Measurements from ENCODE around the gene NDEL1.
"Not testable (repeated sequence)": the region's sequence is repeated elsewhere in the genome, so short reads cannot be mapped to it uniquely, and the experiment has no call there.

The NDEL1 gene

GRCh38 chr17:8435245-8436168 lies at the start of gene NDEL1:
NDEL1 (plus strand) TSS chr17:8435884; CDS start chr17:8444272, 8,388 bp downstream.
- H3K36me3 ChIP-seq (ENCODE audit: control insufficient read depth, insufficient read depth, low read length, severe bottlenecking), result peaks cover 14% of the 10 kb centered on the region
- peak; percentile 99 for DNase-seq (ENCODE audit: low read depth)
- H3K9ac ChIP-seq (ENCODE audit: low read length), result peak within 1 kb of the TSS; percentile 99

GRCh38 chr17:8386841-8387240 lies 48.8 kb upstream of the NDEL1 start:
- Histone ChIP-seq H3K36me3 (ENCODE audit: control insufficient read depth, insufficient read depth, low read length, severe bottlenecking) (peaks cover 1% of the 10 kb centered on the region), H3K9me3 (ENCODE audit: control insufficient read depth, low read length) (no peaks in the 10 kb centered on the region), H3K4me1 (ENCODE audit: control insufficient read depth, insufficient read depth, low read length) (peaks cover 19% of the 10 kb centered on the region), H3K9ac (ENCODE audit: low read length) (no peak overlapping the region), H3K4me3 (ENCODE audit: low read length) (no peak overlapping the region), H3K27me3 (replicated peaks; ENCODE audit: control insufficient read depth, insufficient read depth, low read length) (no peaks in the 10 kb centered on the region)
- no peak for DNase-seq (ENCODE audit: low read depth)

More at GRCh38 chr17:8435245-8436168, at the start of gene NDEL1:
- Histone ChIP-seq H3K9me3 (ENCODE audit: control insufficient read depth, low read length) (no peaks in the 10 kb centered on the region), H3K4me3 (ENCODE audit: low read length) (peak within 1 kb of the TSS; percentile 96), H3K4me1 (ENCODE audit: control insufficient read depth, insufficient read depth, low read length) (peaks cover 17% of the 10 kb centered on the region), H3K27me3 (replicated peaks; ENCODE audit: control insufficient read depth, insufficient read depth, low read length) (no peaks in the 10 kb centered on the region)

- Histone ChIP-seq H3K27me3 (replicated peaks; ENCODE audit: control insufficient read depth, insufficient read depth, low read length) (no peaks in the 10 kb centered on the region), H3K4me3 (ENCODE audit: low read length) (no peak overlapping the region), H3K36me3 (ENCODE audit: control insufficient read depth, insufficient read depth, low read length, severe bottlenecking) (no peaks in the 10 kb centered on the region), H3K9me3 (ENCODE audit: control insufficient read depth, low read length) (no peaks in the 10 kb centered on the region), H3K4me1 (ENCODE audit: control insufficient read depth, insufficient read depth, low read length) (peaks cover 19% of the 10 kb centered on the region), H3K9ac (ENCODE audit: low read length) (no peak overlapping the region)
- no peak for DNase-seq (ENCODE audit: low read depth)
Observed at GRCh38 chr17:8387914-8388651, 47.6 kb upstream of the NDEL1 start.

- H3K4me3 ChIP-seq (ENCODE audit: low read length), result no peak overlapping the region
- H3K9me3 ChIP-seq (ENCODE audit: control insufficient read depth, low read length), result no peaks in the 10 kb centered on the region
- peaks cover 25% of the 10 kb centered on the region for H3K27me3 ChIP-seq (replicated peaks; ENCODE audit: control insufficient read depth, insufficient read depth, low read length)
- peaks cover 6% of the 10 kb centered on the region for H3K4me1 ChIP-seq (ENCODE audit: control insufficient read depth, insufficient read depth, low read length)
- no peaks in the 10 kb centered on the region for H3K36me3 ChIP-seq (ENCODE audit: control insufficient read depth, insufficient read depth, low read length, severe bottlenecking)
- H3K9ac ChIP-seq (ENCODE audit: low read length), result no peak overlapping the region
- DNase-seq (ENCODE audit: low read depth), result no peak
Observed at GRCh38 chr17:8391711-8392110, 44.0 kb upstream of the NDEL1 start.

- DNase-seq (ENCODE audit: low read depth), result no peak
- peaks cover 6% of the 10 kb centered on the region for H3K4me1 ChIP-seq (ENCODE audit: control insufficient read depth, insufficient read depth, low read length)
- no peaks in the 10 kb centered on the region for H3K36me3 ChIP-seq (ENCODE audit: control insufficient read depth, insufficient read depth, low read length, severe bottlenecking)
Observed at GRCh38 chr17:8392274-8392673, 43.4 kb upstream of the NDEL1 start.

GRCh38 chr17:8392674-8393469 lies 42.8 kb upstream of the NDEL1 start:
- Histone ChIP-seq H3K4me3 (ENCODE audit: low read length) (no peak overlapping the region), H3K9me3 (ENCODE audit: control insufficient read depth, low read length) (no peaks in the 10 kb centered on the region), H3K27me3 (replicated peaks; ENCODE audit: control insufficient read depth, insufficient read depth, low read length) (peaks cover 35% of the 10 kb centered on the region), H3K4me1 (ENCODE audit: control insufficient read depth, insufficient read depth, low read length) (peaks cover 6% of the 10 kb centered on the region), H3K36me3 (ENCODE audit: control insufficient read depth, insufficient read depth, low read length, severe bottlenecking) (no peaks in the 10 kb centered on the region), H3K9ac (ENCODE audit: low read length) (no peak overlapping the region)
- no peak for DNase-seq (ENCODE audit: low read depth)

More at GRCh38 chr17:8392274-8392673, 43.4 kb upstream of the NDEL1 start:
- no peak overlapping the region for H3K4me3 ChIP-seq (ENCODE audit: low read length)
- peaks cover 29% of the 10 kb centered on the region for H3K27me3 ChIP-seq (replicated peaks; ENCODE audit: control insufficient read depth, insufficient read depth, low read length)
- H3K9ac ChIP-seq (ENCODE audit: low read length), result no peak overlapping the region
- H3K9me3 ChIP-seq (ENCODE audit: control insufficient read depth, low read length), result no peaks in the 10 kb centered on the region

- Histone ChIP-seq H3K27me3 (replicated peaks; ENCODE audit: control insufficient read depth, insufficient read depth, low read length) (peaks cover 43% of the 10 kb centered on the region), H3K4me1 (ENCODE audit: control insufficient read depth, insufficient read depth, low read length) (peaks cover 6% of the 10 kb centered on the region), H3K9ac (ENCODE audit: low read length) (no peak overlapping the region), H3K36me3 (ENCODE audit: control insufficient read depth, insufficient read depth, low read length, severe bottlenecking) (no peaks in the 10 kb centered on the region), H3K9me3 (ENCODE audit: control insufficient read depth, low read length) (no peaks in the 10 kb centered on the region), H3K4me3 (ENCODE audit: low read length) (no peak overlapping the region)
- no peak for DNase-seq (ENCODE audit: low read depth)
Observed at GRCh38 chr17:8393470-8394231, 42.0 kb upstream of the NDEL1 start.

- not testable (repeated sequence) for H3K36me3 ChIP-seq (ENCODE audit: control insufficient read depth, insufficient read depth, low read length, severe bottlenecking); H3K4me3 ChIP-seq (ENCODE audit: low read length); H3K9ac ChIP-seq (ENCODE audit: low read length); H3K9me3 ChIP-seq (ENCODE audit: control insufficient read depth, low read length); H3K4me1 ChIP-seq (ENCODE audit: control insufficient read depth, insufficient read depth, low read length); DNase-seq (ENCODE audit: low read depth)
- H3K27me3 ChIP-seq (replicated peaks; ENCODE audit: control insufficient read depth, insufficient read depth, low read length), result peaks cover 44% of the 10 kb centered on the region
Observed at GRCh38 chr17:8394497-8394896, 41.2 kb upstream of the NDEL1 start.

GRCh38 chr17:8397636-8398035 lies 38.0 kb upstream of the NDEL1 start, which contains the start of gene RNF222:
RNF222 (minus strand) TSS chr17:8397827; CDS start chr17:8393461, 4,366 bp downstream.
- H3K4me3 ChIP-seq (ENCODE audit: low read length), result no peak within 1 kb of the TSS
- no peaks in the 10 kb centered on the region for H3K9me3 ChIP-seq (ENCODE audit: control insufficient read depth, low read length)
- H3K9ac ChIP-seq (ENCODE audit: low read length), result no peak within 1 kb of the TSS
- H3K36me3 ChIP-seq (ENCODE audit: control insufficient read depth, insufficient read depth, low read length, severe bottlenecking), result no peaks in the 10 kb centered on the region
- peaks cover 58% of the 10 kb centered on the region for H3K27me3 ChIP-seq (replicated peaks; ENCODE audit: control insufficient read depth, insufficient read depth, low read length)
- no peak for DNase-seq (ENCODE audit: low read depth)
- H3K4me1 ChIP-seq (ENCODE audit: control insufficient read depth, insufficient read depth, low read length), result no peaks in the 10 kb centered on the region

- Histone ChIP-seq H3K4me3 (ENCODE audit: low read length) (no peak overlapping the region), H3K4me1 (ENCODE audit: control insufficient read depth, insufficient read depth, low read length) (no peaks in the 10 kb centered on the region), H3K9ac (ENCODE audit: low read length) (no peak overlapping the region), H3K36me3 (ENCODE audit: control insufficient read depth, insufficient read depth, low read length, severe bottlenecking) (no peaks in the 10 kb centered on the region), H3K27me3 (replicated peaks; ENCODE audit: control insufficient read depth, insufficient read depth, low read length) (peaks cover 55% of the 10 kb centered on the region), H3K9me3 (ENCODE audit: control insufficient read depth, low read length) (no peaks in the 10 kb centered on the region)
- DNase-seq (ENCODE audit: low read depth), result no peak
Observed at GRCh38 chr17:8398980-8399379, 36.7 kb upstream of the NDEL1 start.

Measured in adipocyte (in vitro differentiated cells).